Neural cell (in vitro differentiated cells): Measurements from ENCODE around the gene PCDH15. TPM values are rescaled to one million over a fixed set of nuclear protein-coding genes. Genes with fewer than 3 reads are reported as not detected.

Source experiments
- H2AFZ ChIP-seq: fragments of 200-600, 300-800 bp; sonication (generic), shearing (Covaris generic); 2 replicates; pipeline ENCODE4 v1.6.0; 2014; ENCODE audit warnings: low read depth, mild to moderate bottlenecking, antibody characterized with exemption, low read length, moderate library complexity
- H3F3A ChIP-seq: fragments of 200-600 bp; shearing (Covaris generic); 2 replicates; pipeline ENCODE4 v1.6.1; 2016; ENCODE audit warnings: mild to moderate bottlenecking, moderate library complexity, mixed read lengths, antibody characterized with exemption, low read length; ENCODE audit not compliant: insufficient read depth, poor library complexity, severe bottlenecking
- H3K27ac ChIP-seq: fragments of 200-600, 300-800 bp; sonication (generic), shearing (Covaris generic); 2 replicates; pipeline ENCODE4 v1.5.1; 2014; ENCODE audit warnings: mild to moderate bottlenecking, low read length, moderate library complexity
- H3K27me3 ChIP-seq: fragments of 300-800, 200-600 bp; sonication (generic), shearing (Covaris generic); 2 replicates; pipeline ENCODE4 v1.6.0; 2014; ENCODE audit warnings: mild to moderate bottlenecking, low read depth, low read length, moderate library complexity; ENCODE audit not compliant: insufficient read depth
- H3K36me3 ChIP-seq: fragments of 300-800, 200-600 bp; sonication (generic), shearing (Covaris generic); 2 replicates; pipeline ENCODE4 v1.5.1; 2014; ENCODE audit warnings: mild to moderate bottlenecking, antibody characterized with exemption, low read length, moderate library complexity; ENCODE audit not compliant: insufficient read depth
- H3K4me2 ChIP-seq: fragments of 300-800, 200-600 bp; sonication (generic), shearing (Covaris generic); 2 replicates; pipeline ENCODE4 v1.6.0; 2014; ENCODE audit warnings: mild to moderate bottlenecking, low read length
- H3K4me3 ChIP-seq: fragments of 300-800, 200-600 bp; sonication (generic), shearing (Covaris generic); 2 replicates; pipeline ENCODE4 v1.5.1; 2014; ENCODE audit warnings: mild to moderate bottlenecking, low read length, moderate library complexity
- H3K79me2 ChIP-seq: fragments of 200-600 bp; shearing (Covaris generic); replicated peaks from 2 replicates; pipeline ENCODE4 v1.6.0; 2014; ENCODE audit warnings: mild to moderate bottlenecking, low read length, moderate library complexity; ENCODE audit not compliant: insufficient read depth
- H3K9ac ChIP-seq: fragments of 300-800, 200-600 bp; sonication (generic), shearing (Covaris generic); 2 replicates; pipeline ENCODE4 v1.6.1; 2016; ENCODE audit warnings: mild to moderate bottlenecking, low read length, mixed read lengths
- H3K9me2 ChIP-seq: fragments of 200-600 bp; shearing (Covaris generic); 2 replicates; pipeline ENCODE4 v1.6.1; 2016; ENCODE audit warnings: mild to moderate bottlenecking, low read length, mixed read lengths; ENCODE audit not compliant: insufficient read depth
- H3K9me3 ChIP-seq: fragments of 200-600, 300-800 bp; sonication (generic), shearing (Covaris generic); 2 replicates; pipeline ENCODE4 v1.6.1; 2016; ENCODE audit warnings: mild to moderate bottlenecking, mixed run types, low read length, moderate library complexity, mixed read lengths
- H4K20me1 ChIP-seq: fragments of 200-600 bp; shearing (Covaris generic); 2 replicates; pipeline ENCODE4 v1.6.1; 2016; ENCODE audit warnings: mild to moderate bottlenecking, mixed run types; ENCODE audit not compliant: insufficient read depth
- EP300 ChIP-seq: fragments of 450-650 bp; conservative IDR thresholded peaks from 2 replicates; pipeline ENCODE4 v1.6.1; 2014; ENCODE audit warnings: antibody characterized with exemption, mild to moderate bottlenecking, moderate library complexity; ENCODE audit not compliant: poor library complexity, severe bottlenecking
- EZH2 ChIP-seq: fragments of 200-600, 300-800 bp; shearing (Covaris generic), sonication (generic); IDR thresholded peaks from 2 replicates; pipeline ENCODE4 v1.6.1; 2014; ENCODE audit warnings: antibody characterized with exemption, low read length, borderline replicate concordance, mild to moderate bottlenecking; ENCODE audit not compliant: insufficient read depth, poor library complexity, severe bottlenecking
- MXI1 ChIP-seq: fragments of 450-650 bp; conservative IDR thresholded peaks from 2 replicates; pipeline ENCODE4 v1.6.1; 2014; ENCODE audit warnings: antibody characterized with exemption, mild to moderate bottlenecking; ENCODE audit not compliant: poor library complexity, severe bottlenecking
- POLR2AphosphoS5 ChIP-seq: IDR thresholded peaks from 2 replicates; pipeline ENCODE4 v1.6.1; 2012
- RAD21 ChIP-seq: fragments of 450-650 bp; conservative IDR thresholded peaks from 2 replicates; pipeline ENCODE4 v1.6.1; 2014; ENCODE audit warnings: antibody characterized with exemption, mild to moderate bottlenecking, moderate library complexity
- SMC3 ChIP-seq: fragments of 450-650 bp; conservative IDR thresholded peaks from 2 replicates; pipeline ENCODE4 v1.6.1; 2014; ENCODE audit warnings: antibody characterized with exemption, mild to moderate bottlenecking, moderate library complexity; ENCODE audit not compliant: poor library complexity
- TAF1 ChIP-seq: IDR thresholded peaks from 2 replicates; pipeline ENCODE4 v1.6.1; 2012; ENCODE audit warnings: low read depth
- polyA minus RNA-seq: library from RNA; depleted of rRNA, polyadenylated mRNA; stranded (reverse); fragments of >200 nt; gene quantifications from 2 replicates; pipeline ENCODE4 v1.2.3, GENCODE V29; 2014
- polyA plus RNA-seq: library from polyadenylated mRNA; depleted of rRNA; stranded (reverse); fragments of >200 nt; gene quantifications from 2 replicates; pipeline ENCODE4 v1.2.3, GENCODE V29; 2014
- TF ChIP-seq, protein P1 (sequence below): IDR thresholded peaks from 2 replicates; pipeline ENCODE4 v1.6.1; 2012; ENCODE audit warnings: borderline replicate concordance
- TF ChIP-seq, protein P2 (sequence below): fragments of 450-650 bp; IDR thresholded peaks from 2 replicates; pipeline ENCODE4 v1.5.1; 2014; ENCODE audit warnings: antibody characterized with exemption, mild to moderate bottlenecking, moderate library complexity; ENCODE audit not compliant: poor library complexity, severe bottlenecking

PCDH15 gene
- polyA plus RNA-seq (1.2 and 1.6 TPM in 2 replicates), polyA minus RNA-seq (7.1 and 10.4 TPM in 2 replicates)

DNA sequence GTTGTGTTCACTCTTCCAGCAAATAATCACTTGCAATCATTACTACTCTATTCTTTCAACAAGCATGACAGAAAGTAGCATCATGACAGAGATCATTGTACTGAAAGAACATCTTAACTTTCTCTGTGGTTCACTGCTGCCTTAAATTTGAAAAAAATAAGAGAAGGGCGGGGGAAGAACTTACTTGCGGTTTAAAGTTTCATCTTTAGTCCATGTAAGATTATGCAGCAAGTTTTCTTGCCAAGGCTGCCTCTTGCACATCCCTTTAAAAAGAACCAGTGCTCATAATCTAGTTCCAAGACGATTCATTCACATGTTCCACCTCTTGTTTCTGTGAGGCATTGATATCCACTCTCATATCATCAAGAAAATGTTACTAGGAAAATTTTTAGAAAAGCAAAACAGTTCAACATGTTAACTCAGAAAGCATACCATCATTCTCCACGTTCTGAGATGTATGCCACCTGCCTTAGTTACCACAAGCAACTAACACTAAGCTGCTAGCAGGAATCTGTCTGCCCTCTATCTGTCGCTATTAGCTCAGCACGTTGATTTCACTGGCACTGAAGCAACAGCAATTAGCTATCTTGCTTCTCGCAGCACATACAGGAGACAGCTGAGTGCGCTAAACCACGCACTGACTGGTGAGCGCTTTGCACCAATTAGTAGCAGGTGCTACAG, at the start of gene PCDH15:
PCDH15 (minus strand) TSS at position 491 of the 681 bp plus-strand sequence. CDS start 136,969 bp downstream, outside the sequence.
- H3K9ac ChIP-seq = no peak within 1 kb of the TSS
- H3K27me3 ChIP-seq = no peaks in the 10 kb centered on the region
- no peaks in the 10 kb centered on the region for H3K79me2 ChIP-seq
- peak within 1 kb of the TSS; percentile 36 for H3K4me3 ChIP-seq
- H4K20me1 ChIP-seq = no peaks in the 10 kb centered on the region
- H3K9me3 ChIP-seq = no peaks in the 10 kb centered on the region
- H3K9me2 ChIP-seq = no peaks in the 10 kb centered on the region
- H3K4me2 ChIP-seq = peak within 1 kb of the TSS; percentile 38
- H3F3A ChIP-seq = no peaks in the 10 kb centered on the region
- no peaks in the 10 kb centered on the region for H3K36me3 ChIP-seq
- no peak within 1 kb of the TSS for H2AFZ ChIP-seq
- H3K27ac ChIP-seq = no peak within 1 kb of the TSS
- TF ChIP-seq RAD21 = peak; percentile 76
- no peak for TF ChIP-seq EZH2
- TF ChIP-seq SMC3 = peak; percentile 77
- TF ChIP-seq EP300 = peak; percentile 45
- peak; percentile 65 for TF ChIP-seq POLR2AphosphoS5
- TF ChIP-seq, protein P1, sequence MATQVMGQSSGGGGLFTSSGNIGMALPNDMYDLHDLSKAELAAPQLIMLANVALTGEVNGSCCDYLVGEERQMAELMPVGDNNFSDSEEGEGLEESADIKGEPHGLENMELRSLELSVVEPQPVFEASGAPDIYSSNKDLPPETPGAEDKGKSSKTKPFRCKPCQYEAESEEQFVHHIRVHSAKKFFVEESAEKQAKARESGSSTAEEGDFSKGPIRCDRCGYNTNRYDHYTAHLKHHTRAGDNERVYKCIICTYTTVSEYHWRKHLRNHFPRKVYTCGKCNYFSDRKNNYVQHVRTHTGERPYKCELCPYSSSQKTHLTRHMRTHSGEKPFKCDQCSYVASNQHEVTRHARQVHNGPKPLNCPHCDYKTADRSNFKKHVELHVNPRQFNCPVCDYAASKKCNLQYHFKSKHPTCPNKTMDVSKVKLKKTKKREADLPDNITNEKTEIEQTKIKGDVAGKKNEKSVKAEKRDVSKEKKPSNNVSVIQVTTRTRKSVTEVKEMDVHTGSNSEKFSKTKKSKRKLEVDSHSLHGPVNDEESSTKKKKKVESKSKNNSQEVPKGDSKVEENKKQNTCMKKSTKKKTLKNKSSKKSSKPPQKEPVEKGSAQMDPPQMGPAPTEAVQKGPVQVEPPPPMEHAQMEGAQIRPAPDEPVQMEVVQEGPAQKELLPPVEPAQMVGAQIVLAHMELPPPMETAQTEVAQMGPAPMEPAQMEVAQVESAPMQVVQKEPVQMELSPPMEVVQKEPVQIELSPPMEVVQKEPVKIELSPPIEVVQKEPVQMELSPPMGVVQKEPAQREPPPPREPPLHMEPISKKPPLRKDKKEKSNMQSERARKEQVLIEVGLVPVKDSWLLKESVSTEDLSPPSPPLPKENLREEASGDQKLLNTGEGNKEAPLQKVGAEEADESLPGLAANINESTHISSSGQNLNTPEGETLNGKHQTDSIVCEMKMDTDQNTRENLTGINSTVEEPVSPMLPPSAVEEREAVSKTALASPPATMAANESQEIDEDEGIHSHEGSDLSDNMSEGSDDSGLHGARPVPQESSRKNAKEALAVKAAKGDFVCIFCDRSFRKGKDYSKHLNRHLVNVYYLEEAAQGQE = no peak
- TF ChIP-seq, protein P2, sequence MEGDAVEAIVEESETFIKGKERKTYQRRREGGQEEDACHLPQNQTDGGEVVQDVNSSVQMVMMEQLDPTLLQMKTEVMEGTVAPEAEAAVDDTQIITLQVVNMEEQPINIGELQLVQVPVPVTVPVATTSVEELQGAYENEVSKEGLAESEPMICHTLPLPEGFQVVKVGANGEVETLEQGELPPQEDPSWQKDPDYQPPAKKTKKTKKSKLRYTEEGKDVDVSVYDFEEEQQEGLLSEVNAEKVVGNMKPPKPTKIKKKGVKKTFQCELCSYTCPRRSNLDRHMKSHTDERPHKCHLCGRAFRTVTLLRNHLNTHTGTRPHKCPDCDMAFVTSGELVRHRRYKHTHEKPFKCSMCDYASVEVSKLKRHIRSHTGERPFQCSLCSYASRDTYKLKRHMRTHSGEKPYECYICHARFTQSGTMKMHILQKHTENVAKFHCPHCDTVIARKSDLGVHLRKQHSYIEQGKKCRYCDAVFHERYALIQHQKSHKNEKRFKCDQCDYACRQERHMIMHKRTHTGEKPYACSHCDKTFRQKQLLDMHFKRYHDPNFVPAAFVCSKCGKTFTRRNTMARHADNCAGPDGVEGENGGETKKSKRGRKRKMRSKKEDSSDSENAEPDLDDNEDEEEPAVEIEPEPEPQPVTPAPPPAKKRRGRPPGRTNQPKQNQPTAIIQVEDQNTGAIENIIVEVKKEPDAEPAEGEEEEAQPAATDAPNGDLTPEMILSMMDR = peak; percentile 83
- TF ChIP-seq TAF1 = no peak
- TF ChIP-seq MXI1 = no peak

DNA sequence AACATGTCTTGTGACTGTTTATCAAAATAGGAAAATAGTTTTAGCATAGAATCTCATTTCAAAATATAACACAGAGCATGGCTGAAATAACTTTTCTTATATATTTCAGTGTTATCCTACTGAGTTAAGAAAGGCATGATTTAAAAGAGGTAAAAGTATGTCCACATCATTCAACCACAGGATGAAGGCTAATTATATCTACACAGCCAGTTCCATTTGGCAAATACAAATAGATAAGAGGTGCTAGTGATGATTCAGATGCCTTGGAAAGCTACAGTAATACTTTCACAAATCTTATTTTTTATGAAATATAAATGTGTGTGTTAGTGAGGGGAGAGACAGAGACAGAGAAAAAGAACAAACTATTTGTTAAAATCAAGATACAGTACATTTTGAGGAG, 42.9 kb upstream of the PCDH15 start:
- Histone ChIP-seq H3K9ac (no peak overlapping the region), H3K9me3 (no peaks in the 10 kb centered on the region), H3K27ac (no peak overlapping the region), H3F3A (no peaks in the 10 kb centered on the region), H3K4me3 (no peak overlapping the region), H3K9me2 (no peaks in the 10 kb centered on the region), H2AFZ (no peak overlapping the region), H4K20me1 (no peaks in the 10 kb centered on the region), H3K27me3 (peaks cover 3% of the 10 kb centered on the region), H3K4me2 (no peak overlapping the region), H3K79me2 (no peaks in the 10 kb centered on the region), H3K36me3 (no peaks in the 10 kb centered on the region)
- TF ChIP-seq RAD21 (no peak), EP300 (no peak), TAF1 (no peak), MXI1 (no peak), POLR2AphosphoS5 (no peak), SMC3 (no peak), EZH2 (no peak)
- TF ChIP-seq, protein P2 = no peak
- TF ChIP-seq, protein P1 = no peak
